ENCODE measurements around the gene INPP5K.

- TF ChIP-seq EZH2 (IDR thresholded peaks at IDR 0.05; ENCODE audit: borderline replicate concordance, insufficient read depth, low read length, poor library complexity, severe bottlenecking) = no peak
- TF ChIP-seq CTCF (IDR thresholded peaks at IDR 0.05; ENCODE audit: poor library complexity, severe bottlenecking) = no peak
Measured at GRCh38 chr17:1480747-1481465, 35.5 kb downstream of the INPP5K start.

All from neural cell (in vitro differentiated cells).